Hematopoietic multipotent progenitor cell treated with erythropoietin and hydrocortisone succinate and interleukin-3 and kit ligand, for 6 days (in vitro differentiated cells): ENCODE data around the gene DCLK1.

ENCODE experiments used
- DNase-seq: peaks from one replicate; pipeline ENCODE4 v3.0.0-alpha.2; 2015

DCLK1 gene

GRCh38 chr13:35930665-35931631, 200.2 kb downstream of the DCLK1 start:
- DNase-seq = no peak

GRCh38 chr13:35927567-35928021, 203.6 kb downstream of the DCLK1 start:
- DNase-seq = no peak

- DNase-seq = no peak
Observed at GRCh38 chr13:35926859-35927530, 204.2 kb downstream of the DCLK1 start.

- DNase-seq = no peak
Observed at GRCh38 chr13:35925669-35926068, 205.5 kb downstream of the DCLK1 start.

- DNase-seq = no peak
Observed at GRCh38 chr13:35923347-35923746, 207.8 kb downstream of the DCLK1 start.

GRCh38 chr13:35920816-35921215, 210.4 kb downstream of the DCLK1 start:
- DNase-seq = no peak

GRCh38 chr13:35917942-35918645, 213.1 kb downstream of the DCLK1 start:
- no peak for DNase-seq

- DNase-seq = no peak
Observed at GRCh38 chr13:35917252-35917941, 213.8 kb downstream of the DCLK1 start.

GRCh38 chr13:35916146-35916545, 215.0 kb downstream of the DCLK1 start:
- DNase-seq = no peak

- DNase-seq = no peak
Observed at GRCh38 chr13:35914662-35915061, 216.5 kb downstream of the DCLK1 start.

GRCh38 chr13:35912841-35913240, 218.3 kb downstream of the DCLK1 start:
- DNase-seq = no peak

GRCh38 chr13:35909837-35910540, 221.2 kb downstream of the DCLK1 start:
- no peak for DNase-seq

GRCh38 chr13:35909091-35909490, 222.1 kb downstream of the DCLK1 start:
- DNase-seq = no peak

GRCh38 chr13:35908226-35908625, 223.0 kb downstream of the DCLK1 start:
- no peak for DNase-seq

GRCh38 chr13:35906636-35907035, 224.5 kb downstream of the DCLK1 start:
- DNase-seq = no peak

GRCh38 chr13:35903075-35903474, 228.1 kb downstream of the DCLK1 start:
- DNase-seq = no peak

- DNase-seq = no peak
Observed at GRCh38 chr13:35898041-35898440, 233.1 kb downstream of the DCLK1 start.

GRCh38 chr13:35894636-35895035, 236.5 kb downstream of the DCLK1 start:
- DNase-seq = no peak

GRCh38 chr13:35892837-35893814, 238.1 kb downstream of the DCLK1 start:
- no peak for DNase-seq

- no peak for DNase-seq
Observed at GRCh38 chr13:35891507-35892441, 239.4 kb downstream of the DCLK1 start.
